ENCODE measurements around the gene OR7G1.
"Not testable (repeated sequence)": the region's sequence is repeated elsewhere in the genome, so short reads cannot be mapped to it uniquely, and the experiment has no call there.

Gene OR7G1

DNA sequence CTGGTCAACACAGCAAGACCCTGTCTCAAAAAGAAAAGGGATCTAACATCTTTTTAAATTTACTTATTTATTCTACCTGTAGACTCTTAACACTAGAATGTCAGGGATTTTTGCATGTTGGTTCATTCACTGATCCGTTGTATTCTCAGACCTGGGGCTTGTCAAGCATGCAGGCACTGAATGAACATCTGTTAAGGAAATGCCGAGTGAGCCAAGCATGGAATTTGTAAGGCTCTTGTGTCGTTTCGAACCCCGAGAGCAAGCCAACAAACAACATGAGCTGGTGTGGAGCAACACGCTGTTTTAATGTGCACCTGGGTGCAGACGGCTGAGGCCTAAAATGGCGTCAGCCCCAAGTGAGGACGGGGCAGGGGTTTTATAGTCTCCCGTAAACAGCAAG is 38.7 kb downstream of the OR7G1 start:
- DNase-seq (ENCODE audit: low spot score): no peak

DNA sequence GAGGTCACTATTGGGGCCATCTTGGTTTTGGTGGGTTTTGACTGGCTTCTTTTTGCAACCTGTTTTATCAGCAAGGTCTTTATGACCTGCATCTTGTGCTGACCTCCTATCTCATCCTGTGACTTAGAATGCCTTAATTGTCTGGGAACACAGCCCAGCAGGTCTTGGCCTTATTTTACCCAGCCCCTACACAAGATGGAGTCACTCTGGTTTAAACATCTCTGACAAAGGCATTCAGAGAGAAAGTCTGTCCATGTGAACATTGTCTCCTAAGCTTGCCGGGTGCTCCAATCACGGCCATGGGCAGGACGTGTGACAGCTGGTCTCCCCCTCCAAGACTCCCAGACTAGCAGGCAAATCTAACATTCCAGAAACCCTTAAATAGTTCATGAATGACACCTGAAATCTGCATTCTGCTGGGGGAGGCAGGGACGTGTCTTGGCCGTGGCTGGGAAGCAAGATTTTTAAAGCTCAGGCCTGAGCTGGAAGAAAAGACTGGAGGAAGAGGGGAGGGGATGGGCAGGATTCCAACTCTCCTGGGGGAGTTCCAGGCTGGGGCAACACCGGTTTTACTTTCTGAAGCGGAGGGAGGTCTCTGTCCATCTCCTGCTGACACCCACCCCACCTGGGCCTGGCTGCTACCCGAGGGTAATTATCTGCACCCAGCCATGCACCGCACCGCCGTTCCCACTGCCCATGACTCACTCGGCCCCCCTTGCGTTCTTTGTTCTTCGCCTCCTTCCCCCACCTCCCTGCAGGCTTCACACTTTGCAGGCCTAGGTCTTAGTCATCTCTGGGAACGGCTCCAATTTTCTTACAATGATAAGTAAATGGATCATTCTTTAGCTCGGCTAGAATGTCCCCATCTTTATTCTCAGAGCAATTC is 40.3 kb downstream of the OR7G1 start:
- DNase-seq (ENCODE audit: low spot score): peak; percentile 91

DNA sequence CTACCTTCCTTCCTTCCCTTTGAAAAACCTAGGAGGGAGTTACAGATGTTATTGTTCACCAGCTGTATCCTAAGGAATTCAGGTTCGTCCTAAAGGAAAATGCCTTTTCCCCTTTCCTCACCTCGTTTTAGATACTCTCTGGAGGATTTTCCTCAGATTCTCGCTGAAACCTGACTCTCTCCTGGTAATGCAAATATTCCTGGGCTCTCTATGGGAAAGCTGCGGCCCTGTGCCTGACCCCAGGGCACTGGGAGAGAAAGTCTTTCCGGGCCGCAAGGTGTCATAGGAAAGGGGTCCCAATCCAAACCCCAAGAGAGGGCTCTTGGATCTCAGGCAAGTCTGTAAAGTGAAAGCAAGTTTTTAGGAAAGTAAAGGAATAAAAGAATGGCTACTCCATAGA is 41.8 kb downstream of the OR7G1 start:
- no peak for DNase-seq (ENCODE audit: low spot score)

DNA sequence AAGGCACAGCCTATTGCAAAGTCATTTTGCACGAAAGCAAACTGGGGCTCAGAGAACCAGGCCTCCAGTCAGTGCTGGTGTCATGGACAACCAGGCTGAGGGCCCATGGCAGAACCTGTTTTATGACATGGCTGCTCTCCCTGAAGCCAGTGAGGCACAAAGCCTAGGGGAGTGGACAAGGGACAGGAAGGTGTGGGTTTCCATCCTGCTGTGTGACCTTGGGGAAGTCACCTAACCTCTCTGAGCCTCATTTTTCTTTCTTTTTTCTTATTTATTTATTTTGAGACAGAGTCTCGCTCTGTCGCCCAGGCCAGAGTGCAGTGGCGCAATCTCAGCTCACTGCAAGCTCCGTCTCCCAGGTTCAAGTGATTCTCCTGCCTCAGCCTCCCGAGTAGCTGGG is 43.8 kb downstream of the OR7G1 start:
- DNase-seq (ENCODE audit: low spot score): not testable (repeated sequence)

DNA sequence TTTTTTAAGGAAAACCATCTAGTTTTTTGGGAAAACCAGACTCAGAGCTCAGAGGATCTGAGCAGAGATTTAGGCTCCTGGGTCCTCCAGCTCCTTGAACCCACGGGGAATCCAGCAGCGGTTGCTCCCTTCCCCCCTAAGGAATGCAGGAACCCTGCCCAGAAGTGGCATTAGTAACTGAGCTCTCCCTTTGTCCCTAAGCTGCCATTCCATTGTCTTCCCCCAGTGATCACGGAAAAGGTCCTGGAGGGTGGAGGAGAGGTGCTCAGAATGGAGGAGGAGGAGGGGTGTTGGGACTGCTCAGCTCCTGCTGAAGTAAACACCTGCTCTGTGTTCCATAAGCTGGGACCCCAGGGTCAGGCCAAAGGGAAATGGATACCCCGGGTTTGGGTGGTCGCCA is 45.5 kb downstream of the OR7G1 start:
- no peak for DNase-seq (ENCODE audit: low spot score)

DNA sequence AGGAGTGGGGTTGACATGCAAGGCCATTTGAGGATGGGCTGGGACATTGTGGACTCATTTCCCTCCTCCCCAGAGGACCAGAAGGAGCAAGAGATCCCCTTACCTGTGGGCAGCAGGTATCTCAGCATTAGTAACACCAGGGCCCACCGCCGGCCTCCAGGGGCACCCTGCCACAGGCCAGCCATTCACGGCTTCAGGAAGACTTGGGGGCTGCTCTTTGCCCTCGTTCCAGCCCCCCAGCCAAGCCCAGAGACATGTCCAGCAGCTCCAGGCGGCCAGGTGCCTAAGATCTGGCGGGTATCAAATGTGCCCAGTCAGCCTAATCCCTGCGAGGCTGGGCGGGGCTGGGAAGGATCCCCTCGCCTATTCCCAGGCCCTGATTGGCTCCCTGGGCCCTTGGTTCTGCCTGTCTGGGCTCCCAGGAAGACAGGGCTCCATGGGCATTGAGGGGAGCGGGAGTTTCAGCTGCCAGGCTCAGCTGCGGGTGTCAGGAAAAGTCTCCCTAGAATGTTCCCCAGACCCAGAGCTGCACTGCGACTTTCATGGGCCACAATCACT is 50.0 kb downstream of the OR7G1 start:
- DNase-seq (ENCODE audit: low spot score): no peak

All from RKO (cell line).